GM21528 (cell line): Measurements from ENCODE around the gene PDK2.

ENCODE experiments used
- ATAC-seq: cut with Tn5 transposase; IDR thresholded peaks from one replicate; pipeline ENCODE4 v1.9.1; 2021; ENCODE audit warnings: mild to moderate bottlenecking, moderate library complexity; ENCODE audit not compliant: unreplicated experiment, low FRiP score

The PDK2 gene

GRCh38 chr17:50146927-50147665, 51.9 kb downstream of the PDK2 start:
- ATAC-seq: no peak

GRCh38 chr17:50147841-50148225, 52.7 kb downstream of the PDK2 start:
- ATAC-seq: no peak

GRCh38 chr17:50148226-50149090, 53.3 kb downstream of the PDK2 start:
- ATAC-seq: peak; percentile 26

- ATAC-seq: no peak
These were observed 53.9 kb downstream of the PDK2 start for GRCh38 chr17:50149091-50149416.

- ATAC-seq: no peak
These were observed 54.5 kb downstream of the PDK2 start for GRCh38 chr17:50149417-50150353.

GRCh38 chr17:50150354-50151040, 55.3 kb downstream of the PDK2 start, which contains the start of gene PPP1R9B:
Gene PPP1R9B, minus strand, starts transcription at chr17:50150677. Its CDS starts 164 bp downstream, at chr17:50150513.
- ATAC-seq: no peak

- ATAC-seq: no peak
These were observed 56.1 kb downstream of the PDK2 start for GRCh38 chr17:50151041-50151936.

GRCh38 chr17:50151937-50152547, 56.9 kb downstream of the PDK2 start:
- ATAC-seq: no peak

- ATAC-seq: no peak
These were observed 57.6 kb downstream of the PDK2 start for GRCh38 chr17:50152736-50153135.

- ATAC-seq: no peak
These were observed 58.8 kb downstream of the PDK2 start for GRCh38 chr17:50153650-50154575.

GRCh38 chr17:50154604-50155003, 59.5 kb downstream of the PDK2 start:
- peak; percentile 33 for ATAC-seq

- ATAC-seq: no peak
These were observed 60.1 kb downstream of the PDK2 start for GRCh38 chr17:50155115-50155819.

- ATAC-seq: no peak
These were observed 62.7 kb downstream of the PDK2 start for GRCh38 chr17:50157891-50158290.

GRCh38 chr17:50161023-50161910, 66.1 kb downstream of the PDK2 start:
- peak; percentile 86 for ATAC-seq
